Retinal pigment epithelial cell (primary cell): Measurements from ENCODE around the gene ELP5.
"Not testable (repeated sequence)": the region's sequence is repeated elsewhere in the genome, so short reads cannot be mapped to it uniquely, and the experiment has no call there.

ENCODE experiments used
- DNase-seq: peaks from one replicate; pipeline ENCODE4 v3.0.0-alpha.2; 2010; ENCODE audit warnings: low read depth
- H3K4me3 ChIP-seq: 2 replicates; pipeline ENCODE4 v1.5.1; 2011; ENCODE audit warnings: mild to moderate bottlenecking, low read length, control low read depth, moderate library complexity
- TF ChIP-seq, protein P1 (sequence below): conservative IDR thresholded peaks from 2 replicates; pipeline ENCODE4 v1.5.1; 2011; ENCODE audit warnings: low read depth, low read length, control low read depth, inconsistent platforms

The ELP5 gene

DNA sequence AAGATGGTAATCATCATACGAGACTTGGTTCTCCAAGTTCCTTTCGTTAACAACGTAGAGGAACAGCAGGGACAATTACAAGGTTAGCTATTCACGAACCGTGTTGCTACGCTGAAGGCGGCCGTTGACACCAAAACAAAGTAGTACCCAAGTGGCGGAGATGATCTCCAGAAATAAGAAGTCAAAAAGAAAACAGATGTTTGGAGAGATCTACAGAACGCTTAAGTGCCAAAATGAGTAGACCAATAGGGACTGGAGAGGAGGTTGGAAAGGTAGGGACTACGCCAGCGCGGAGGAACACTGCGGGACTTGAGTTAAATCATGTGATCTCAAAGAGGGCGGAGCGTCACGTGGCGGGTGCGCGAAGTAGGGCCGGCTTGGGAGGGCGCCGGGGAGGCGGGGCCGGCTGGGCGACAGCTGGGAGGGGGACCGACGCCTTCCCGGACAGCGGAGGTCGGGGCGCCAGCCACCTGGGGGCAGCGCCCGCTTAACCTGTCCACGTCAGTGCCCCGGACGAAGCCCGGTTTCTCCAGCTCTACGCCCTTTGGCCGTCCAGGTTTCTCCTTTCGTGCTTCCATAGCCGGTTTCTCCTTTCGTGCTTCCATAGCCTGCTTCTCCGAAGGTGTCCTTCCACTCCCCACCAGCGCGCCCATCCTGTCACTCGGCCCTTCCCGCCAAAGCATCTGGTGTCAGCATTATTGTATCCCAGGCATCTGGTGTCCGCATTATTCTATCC, 9.1 kb upstream of the ELP5 start:
- TF ChIP-seq, protein P1, sequence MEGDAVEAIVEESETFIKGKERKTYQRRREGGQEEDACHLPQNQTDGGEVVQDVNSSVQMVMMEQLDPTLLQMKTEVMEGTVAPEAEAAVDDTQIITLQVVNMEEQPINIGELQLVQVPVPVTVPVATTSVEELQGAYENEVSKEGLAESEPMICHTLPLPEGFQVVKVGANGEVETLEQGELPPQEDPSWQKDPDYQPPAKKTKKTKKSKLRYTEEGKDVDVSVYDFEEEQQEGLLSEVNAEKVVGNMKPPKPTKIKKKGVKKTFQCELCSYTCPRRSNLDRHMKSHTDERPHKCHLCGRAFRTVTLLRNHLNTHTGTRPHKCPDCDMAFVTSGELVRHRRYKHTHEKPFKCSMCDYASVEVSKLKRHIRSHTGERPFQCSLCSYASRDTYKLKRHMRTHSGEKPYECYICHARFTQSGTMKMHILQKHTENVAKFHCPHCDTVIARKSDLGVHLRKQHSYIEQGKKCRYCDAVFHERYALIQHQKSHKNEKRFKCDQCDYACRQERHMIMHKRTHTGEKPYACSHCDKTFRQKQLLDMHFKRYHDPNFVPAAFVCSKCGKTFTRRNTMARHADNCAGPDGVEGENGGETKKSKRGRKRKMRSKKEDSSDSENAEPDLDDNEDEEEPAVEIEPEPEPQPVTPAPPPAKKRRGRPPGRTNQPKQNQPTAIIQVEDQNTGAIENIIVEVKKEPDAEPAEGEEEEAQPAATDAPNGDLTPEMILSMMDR: no peak
- DNase-seq: peak; percentile 84
- peak overlapping the region; percentile 95 for H3K4me3 ChIP-seq

DNA sequence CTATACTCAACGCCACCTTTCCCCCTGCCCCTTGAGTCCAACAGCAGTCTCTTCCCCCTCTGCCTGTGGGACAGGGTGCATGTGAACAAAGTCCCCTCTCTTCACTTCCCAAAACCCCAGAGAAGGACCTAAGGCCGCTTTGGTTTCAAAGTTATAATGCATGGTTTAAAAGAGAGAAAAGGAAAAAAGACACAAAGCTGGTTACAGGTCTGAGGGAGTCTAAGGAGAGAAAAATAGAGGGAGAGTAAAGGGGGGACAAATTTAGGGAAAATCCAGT, 8.6 kb upstream of the ELP5 start:
- TF ChIP-seq, protein P1: no peak
- H3K4me3 ChIP-seq: peak overlapping the region; percentile 95
- DNase-seq: no peak

DNA sequence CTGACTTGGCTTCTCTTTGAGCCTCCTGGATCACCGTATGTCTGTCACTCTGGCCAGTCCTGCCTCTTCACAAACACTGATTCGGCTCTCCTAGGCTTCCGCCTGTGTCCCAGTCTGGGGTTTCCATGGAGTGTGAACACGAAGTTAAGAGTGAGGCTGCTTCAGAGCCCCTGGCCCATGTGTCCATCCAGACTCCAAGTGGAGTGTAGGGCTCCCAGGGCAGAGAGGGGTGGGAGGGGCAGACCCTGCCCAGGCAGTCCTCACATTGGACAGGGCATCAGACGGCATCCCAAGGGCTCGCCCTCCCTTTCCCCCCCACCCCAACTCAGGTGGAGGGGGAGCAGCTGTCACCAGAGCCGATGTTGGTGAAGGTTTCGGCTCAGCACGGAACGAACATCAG, 8.2 kb upstream of the ELP5 start:
- not testable (repeated sequence) for DNase-seq, H3K4me3 ChIP-seq

DNA sequence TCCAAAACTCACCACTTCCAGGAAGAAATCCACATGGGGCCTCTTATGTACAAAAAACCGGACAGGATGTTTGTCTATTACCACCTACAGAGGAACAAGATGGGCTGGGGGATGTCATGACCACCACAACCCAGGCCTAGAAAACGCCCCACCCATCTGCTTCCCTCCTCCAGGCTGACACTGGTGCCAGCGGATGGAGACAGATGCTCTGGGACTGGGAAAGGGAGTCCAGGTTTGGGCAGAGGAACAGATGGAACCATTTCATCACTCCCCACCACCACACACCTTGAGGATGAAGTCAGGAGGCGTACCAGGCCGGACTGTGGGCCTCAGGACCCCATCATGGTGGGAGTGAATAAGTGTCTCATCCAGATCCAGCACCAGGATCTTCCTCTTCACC, 5.2 kb upstream of the ELP5 start:
- TF ChIP-seq, protein P1: no peak
- H3K4me3 ChIP-seq: no peak overlapping the region
- no peak for DNase-seq

DNA sequence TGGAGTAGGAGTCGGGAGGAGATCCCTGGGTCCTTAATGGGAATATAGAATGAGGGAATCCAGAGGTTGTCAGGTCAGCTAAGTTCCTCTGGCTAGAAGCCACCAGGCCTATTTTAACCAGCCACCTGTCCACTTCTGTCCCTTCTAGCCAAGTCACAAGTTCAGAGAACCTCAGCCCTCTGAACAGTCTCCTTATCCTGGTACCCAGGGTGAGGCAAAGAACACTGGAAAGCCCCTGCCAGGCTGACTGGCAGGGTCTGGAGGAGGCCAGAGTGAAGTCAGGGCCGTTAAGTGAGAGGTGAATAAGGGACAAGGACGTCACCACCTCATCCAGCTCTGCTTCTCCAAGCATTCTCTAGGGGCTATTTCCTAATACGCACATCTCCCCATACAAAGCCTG, 3.2 kb upstream of the ELP5 start:
- TF ChIP-seq, protein P1: no peak
- no peak for DNase-seq
- no peak overlapping the region for H3K4me3 ChIP-seq

DNA sequence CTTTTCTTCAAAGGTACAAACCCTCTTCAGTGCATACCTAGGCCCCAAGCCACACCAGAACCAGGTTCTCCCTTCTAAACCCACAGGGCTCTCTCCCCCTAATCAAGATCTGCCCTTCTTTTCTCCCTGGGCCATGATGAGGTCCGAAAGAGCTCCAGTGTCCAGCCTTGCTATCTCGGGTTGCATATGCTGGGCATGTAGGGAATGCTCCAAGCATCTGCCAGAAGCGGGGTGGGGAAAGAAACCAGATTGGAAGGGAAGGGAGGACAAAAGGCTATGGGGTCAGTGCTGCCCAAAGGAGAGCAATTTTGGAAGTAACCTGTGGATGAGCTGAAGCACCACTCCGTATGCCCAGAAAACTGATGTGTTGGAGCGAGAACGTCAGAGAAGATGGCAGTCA, 2.8 kb upstream of the ELP5 start:
- DNase-seq: no peak
- TF ChIP-seq, protein P1: no peak
- no peak overlapping the region for H3K4me3 ChIP-seq

DNA sequence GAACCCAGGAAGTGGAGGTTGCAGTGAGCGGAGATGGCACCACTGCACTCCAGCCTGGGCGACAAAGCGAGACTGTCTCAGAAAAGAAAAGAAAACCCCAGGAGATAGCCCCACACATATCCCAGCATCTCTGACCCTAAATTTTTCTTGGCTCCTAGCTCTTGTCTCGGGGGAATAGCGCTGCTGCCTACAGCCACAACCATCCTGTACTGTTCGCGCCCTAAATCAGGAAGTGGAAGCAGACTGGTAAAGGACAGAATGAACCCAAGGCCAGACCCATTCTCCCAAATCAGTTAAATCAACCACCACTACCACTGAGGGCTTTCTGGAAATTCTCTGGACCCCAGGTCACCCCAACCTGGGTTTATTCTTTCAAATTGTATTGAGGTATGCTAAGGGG, 2.2 kb upstream of the ELP5 start:
- TF ChIP-seq, protein P1: no peak

More for the DNA sequence above, 2.2 kb upstream of the ELP5 start:
- DNase-seq: no peak
- peak overlapping the region; percentile 89 for H3K4me3 ChIP-seq
